Panc1 (cell line): ENCODE data around the gene NPL. TPM values are rescaled to one million over a fixed set of nuclear protein-coding genes. Genes with fewer than 3 reads are reported as not detected.

Experiments used
- ATAC-seq: fragments of 200-7000 bp; cut with Tn5 transposase; 2 replicates; pipeline ENCODE4 v1.9.1; 2020; ENCODE audit warnings: mild to moderate bottlenecking, moderate library complexity
- BruUV-seq: library from RNA; stranded (reverse); fragments of 400-500 nt; replicated peaks from 2 replicates; lab custom pipeline; 2021; lab: Mats Ljungman, UMichigan
- CTCF ChIA-PET: fragments of 300-600 bp; sonication (Branson Sonifier 250); formaldehyde crosslinking; loops from one replicate; lab custom pipeline; 2022; ENCODE audit warnings: antibody characterized with exemption; lab: Charles Lee
- POLR2A ChIA-PET: fragments of 300-600 bp; sonication (Branson Sonifier 250); formaldehyde crosslinking; loops from one replicate; lab custom pipeline; 2022; ENCODE audit warnings: antibody characterized with exemption; lab: Charles Lee
- DNase-seq: peaks from one replicate; pipeline ENCODE4 v3.0.0-alpha.2; 2010; ENCODE audit warnings: low read depth, low spot score
- H3K27ac ChIP-seq: 2 replicates; pipeline ENCODE4 v1.5.1; 2011; ENCODE audit warnings: mild to moderate bottlenecking, low read length, inconsistent platforms
- H3K27me3 ChIP-seq: fragments of 200-500 bp; sonication (Bioruptor generic); 2 replicates; pipeline ENCODE4 v1.6.0; 2014; ENCODE audit warnings: low read length, inconsistent platforms; ENCODE audit not compliant: control insufficient read depth, insufficient read depth
- H3K36me3 ChIP-seq: fragments of 200-500 bp; sonication (Bioruptor generic); 2 replicates; pipeline ENCODE4 v1.5.1; 2014; ENCODE audit warnings: inconsistent platforms, mild to moderate bottlenecking, low read length, moderate library complexity; ENCODE audit not compliant: control insufficient read depth, insufficient read depth
- H3K4me1 ChIP-seq: 2 replicates; pipeline ENCODE4 v1.5.1; 2011; ENCODE audit warnings: inconsistent platforms, mild to moderate bottlenecking, low read length, moderate library complexity; ENCODE audit not compliant: control insufficient read depth, insufficient read depth
- H3K4me3 ChIP-seq, 2 experiments: 2 replicates each; pipeline ENCODE4 v1.5.1; 2011 to 2012; ENCODE audit warnings: low read depth in 2 of 2, low read length in 2 of 2, mild to moderate bottlenecking in 2 of 2, inconsistent platforms in 1 of 2, moderate library complexity in 1 of 2
- H3K9me3 ChIP-seq: fragments of 200-500 bp; sonication (Bioruptor generic); 2 replicates; pipeline ENCODE4 v1.5.1; 2014; ENCODE audit warnings: low read depth, mild to moderate bottlenecking, inconsistent platforms, low read length, moderate library complexity; ENCODE audit not compliant: control insufficient read depth, insufficient read depth
- POLR2AphosphoS5 ChIP-seq: IDR thresholded peaks from 2 replicates; pipeline ENCODE4 v1.6.1; 2012; ENCODE audit warnings: mild to moderate bottlenecking, low read depth, low read length, moderate library complexity
- SIN3A ChIP-seq: IDR thresholded peaks from 2 replicates; pipeline ENCODE4 v1.6.1; 2012; ENCODE audit warnings: low read depth, mild to moderate bottlenecking, low read length, moderate library complexity, borderline replicate concordance; ENCODE audit not compliant: insufficient read depth
- TCF7L2 ChIP-seq: IDR thresholded peaks from 2 replicates; pipeline ENCODE4 v1.6.1; 2011; ENCODE audit warnings: mild to moderate bottlenecking, low read depth, low read length, inconsistent platforms
- in situ Hi-C: cut with HindIII; loops from 2 replicates; pipeline ENCODE4 v1.10.0; 2016; ENCODE audit warnings: low sequenced_read_pairs, low pct_unique_long_range_greater_than_20kb
- intact Hi-C: fragments of 100-400 bp; cut with micrococcal nuclease; formaldehyde crosslinking; loops from one replicate; pipeline ENCODE4 v1.10.0; 2022; ENCODE audit not compliant: unreplicated experiment
- total RNA-seq: library from RNA; stranded (reverse); gene quantifications from one replicate; pipeline ENCODE4 v1.2.1, GENCODE V29; 2021; ENCODE audit not compliant: unreplicated experiment
- TF ChIP-seq, protein P1 (sequence below): fragments of 450-650 bp; IDR thresholded peaks from 2 replicates; pipeline ENCODE4 v1.5.1; 2017; ENCODE audit warnings: mild to moderate bottlenecking
- TF ChIP-seq, protein P2 (sequence below), 2 experiments: IDR thresholded peaks; 2 replicates each; pipeline ENCODE4 v1.6.1; 2011 to 2012; ENCODE audit warnings: low read depth in 2 of 2, control low read depth in 1 of 2, low read length in 1 of 2, mild to moderate bottlenecking in 1 of 2, moderate library complexity in 1 of 2; ENCODE audit not compliant: insufficient read depth in 1 of 2

The NPL gene
- total RNA-seq, 1 experiment from 2014 or later: 0.90 TPM

DNA sequence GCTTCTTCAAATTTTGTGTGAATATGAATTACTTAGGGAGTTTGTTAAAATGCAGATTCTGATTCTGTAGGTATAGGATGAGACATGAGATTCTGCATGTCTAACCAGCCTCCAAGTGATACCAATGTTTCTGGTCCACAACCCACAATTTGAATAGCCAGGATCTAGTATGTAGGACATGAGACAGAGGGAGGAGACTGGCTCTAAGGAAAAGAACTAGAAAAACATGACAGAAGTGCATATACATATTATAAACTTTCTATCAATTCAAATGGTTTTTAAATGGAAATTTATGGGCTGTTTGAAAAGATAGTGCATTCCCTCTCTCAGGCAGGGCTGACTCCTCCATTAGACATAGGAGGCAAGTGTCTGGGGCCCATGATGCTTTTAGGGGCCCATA, 33.9 kb upstream of the NPL start:
- H3K9me3 ChIP-seq: no peaks in the 10 kb centered on the region
- DNase-seq (no peak), ATAC-seq (no peak)
- ChIA-PET CTCF (no interaction called here), POLR2A (no interaction called here)
- H3K27me3 ChIP-seq: peaks cover 2% of the 10 kb centered on the region; the same call in 1 of the 2 replicates
- no TSS peak for BruUV-seq
- intact Hi-C loops: no loop called here
- in situ Hi-C loops: no loop called here
- H3K4me1 ChIP-seq: no peaks in the 10 kb centered on the region
- no peaks in the 10 kb centered on the region for H3K36me3 ChIP-seq
- no peak overlapping the region for H3K27ac ChIP-seq
- no peak overlapping the region for H3K4me3 ChIP-seq
- TF ChIP-seq, protein P1, sequence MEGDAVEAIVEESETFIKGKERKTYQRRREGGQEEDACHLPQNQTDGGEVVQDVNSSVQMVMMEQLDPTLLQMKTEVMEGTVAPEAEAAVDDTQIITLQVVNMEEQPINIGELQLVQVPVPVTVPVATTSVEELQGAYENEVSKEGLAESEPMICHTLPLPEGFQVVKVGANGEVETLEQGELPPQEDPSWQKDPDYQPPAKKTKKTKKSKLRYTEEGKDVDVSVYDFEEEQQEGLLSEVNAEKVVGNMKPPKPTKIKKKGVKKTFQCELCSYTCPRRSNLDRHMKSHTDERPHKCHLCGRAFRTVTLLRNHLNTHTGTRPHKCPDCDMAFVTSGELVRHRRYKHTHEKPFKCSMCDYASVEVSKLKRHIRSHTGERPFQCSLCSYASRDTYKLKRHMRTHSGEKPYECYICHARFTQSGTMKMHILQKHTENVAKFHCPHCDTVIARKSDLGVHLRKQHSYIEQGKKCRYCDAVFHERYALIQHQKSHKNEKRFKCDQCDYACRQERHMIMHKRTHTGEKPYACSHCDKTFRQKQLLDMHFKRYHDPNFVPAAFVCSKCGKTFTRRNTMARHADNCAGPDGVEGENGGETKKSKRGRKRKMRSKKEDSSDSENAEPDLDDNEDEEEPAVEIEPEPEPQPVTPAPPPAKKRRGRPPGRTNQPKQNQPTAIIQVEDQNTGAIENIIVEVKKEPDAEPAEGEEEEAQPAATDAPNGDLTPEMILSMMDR: no peak
- no peak for TF ChIP-seq POLR2AphosphoS5
- no peak for TF ChIP-seq SIN3A

DNA sequence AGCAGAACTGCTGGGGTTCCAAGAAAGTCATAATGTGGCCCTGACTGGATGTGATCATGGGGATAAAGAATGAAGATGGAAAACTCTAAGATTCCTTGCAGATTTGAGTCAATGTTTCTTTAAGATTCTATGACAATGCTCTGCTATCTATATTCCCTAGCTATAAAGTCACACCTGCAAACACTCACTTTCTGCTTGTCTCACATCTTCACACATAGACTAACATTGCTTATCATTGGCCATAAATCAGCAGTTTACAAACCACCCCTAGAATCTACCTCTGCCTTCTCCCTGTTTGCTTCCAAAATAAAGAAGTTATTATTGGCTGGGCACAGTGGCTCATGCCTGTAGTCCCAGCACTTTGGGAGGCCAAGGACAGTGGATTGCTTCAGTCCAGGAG, 33.1 kb upstream of the NPL start:
- Histone ChIP-seq H3K9me3 (no peaks in the 10 kb centered on the region), H3K36me3 (no peaks in the 10 kb centered on the region), H3K27ac (no peak overlapping the region), H3K4me1 (no peaks in the 10 kb centered on the region), H3K4me3 (no peak overlapping the region), H3K27me3 (no peaks in the 10 kb centered on the region)
- ChIA-PET POLR2A (no interaction called here), CTCF (interaction anchor here (0.6 kb wide), 1 partner anchor 155 kb away, joined by 3 read pairs; no protein-coding TSS in a partner anchor)
- in situ Hi-C loops (no loop called here), intact Hi-C loops (no loop called here)
- TF ChIP-seq, protein P1: no peak
- TF ChIP-seq POLR2AphosphoS5 (no peak), TCF7L2 (no peak)
- no peak for DNase-seq
- no TSS peak for BruUV-seq
- ATAC-seq: no peak

DNA sequence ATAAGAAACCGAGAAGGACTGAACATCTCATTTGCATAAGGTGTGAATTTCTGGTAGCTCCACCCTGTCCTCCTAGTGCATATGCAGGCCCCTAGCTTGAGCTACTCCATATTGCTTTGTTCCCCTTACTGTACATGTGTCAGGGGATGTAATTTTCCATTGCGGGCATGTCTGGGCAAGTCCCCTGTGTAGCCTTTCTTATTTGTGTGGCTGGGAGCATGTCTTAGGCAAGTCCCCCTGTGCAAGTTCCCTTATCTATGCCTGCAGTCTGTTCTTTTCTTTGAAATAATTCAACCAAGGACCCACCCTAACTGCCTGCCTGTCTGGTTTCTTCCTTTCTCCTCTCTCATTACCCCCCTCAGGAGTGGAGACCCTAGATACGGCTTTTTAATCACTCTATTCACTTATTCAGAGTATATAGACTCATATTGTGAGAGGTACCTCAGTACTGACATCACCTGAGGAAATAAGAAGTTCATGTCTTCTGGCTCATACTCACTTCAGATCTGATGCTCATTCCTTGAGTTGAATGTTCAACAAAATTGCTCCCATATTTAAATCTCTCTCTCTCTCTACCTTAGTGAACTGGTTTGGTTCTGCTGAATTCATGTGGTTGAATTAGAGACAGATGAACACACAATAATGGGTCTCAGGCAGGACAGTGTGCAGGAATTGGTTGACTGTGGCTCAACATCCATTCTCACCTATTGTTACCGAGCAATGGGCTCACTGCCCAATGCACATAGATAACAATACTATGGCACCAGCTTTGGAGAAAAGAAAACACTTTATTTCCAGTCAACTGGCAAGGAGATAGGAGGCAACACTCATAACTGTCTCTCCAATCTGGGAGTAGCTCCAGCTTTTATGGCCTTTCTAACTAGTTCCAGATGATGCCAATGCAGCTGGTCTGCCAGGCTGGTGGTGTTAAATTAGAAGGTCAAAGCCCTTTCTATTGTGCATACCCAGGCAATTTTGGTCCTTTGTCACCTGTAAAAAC, 27.9 kb upstream of the NPL start:
- no TSS peak for BruUV-seq
- Histone ChIP-seq H3K36me3 (no peaks in the 10 kb centered on the region), H3K4me1 (no peaks in the 10 kb centered on the region), H3K9me3 (no peaks in the 10 kb centered on the region), H3K4me3 (no peak overlapping the region), H3K27me3 (no peaks in the 10 kb centered on the region), H3K27ac (no peak overlapping the region)
- TF ChIP-seq TCF7L2 (no peak), POLR2AphosphoS5 (no peak), SIN3A (no peak)
- TF ChIP-seq, protein P1: no peak
- TF ChIP-seq, protein P2, sequence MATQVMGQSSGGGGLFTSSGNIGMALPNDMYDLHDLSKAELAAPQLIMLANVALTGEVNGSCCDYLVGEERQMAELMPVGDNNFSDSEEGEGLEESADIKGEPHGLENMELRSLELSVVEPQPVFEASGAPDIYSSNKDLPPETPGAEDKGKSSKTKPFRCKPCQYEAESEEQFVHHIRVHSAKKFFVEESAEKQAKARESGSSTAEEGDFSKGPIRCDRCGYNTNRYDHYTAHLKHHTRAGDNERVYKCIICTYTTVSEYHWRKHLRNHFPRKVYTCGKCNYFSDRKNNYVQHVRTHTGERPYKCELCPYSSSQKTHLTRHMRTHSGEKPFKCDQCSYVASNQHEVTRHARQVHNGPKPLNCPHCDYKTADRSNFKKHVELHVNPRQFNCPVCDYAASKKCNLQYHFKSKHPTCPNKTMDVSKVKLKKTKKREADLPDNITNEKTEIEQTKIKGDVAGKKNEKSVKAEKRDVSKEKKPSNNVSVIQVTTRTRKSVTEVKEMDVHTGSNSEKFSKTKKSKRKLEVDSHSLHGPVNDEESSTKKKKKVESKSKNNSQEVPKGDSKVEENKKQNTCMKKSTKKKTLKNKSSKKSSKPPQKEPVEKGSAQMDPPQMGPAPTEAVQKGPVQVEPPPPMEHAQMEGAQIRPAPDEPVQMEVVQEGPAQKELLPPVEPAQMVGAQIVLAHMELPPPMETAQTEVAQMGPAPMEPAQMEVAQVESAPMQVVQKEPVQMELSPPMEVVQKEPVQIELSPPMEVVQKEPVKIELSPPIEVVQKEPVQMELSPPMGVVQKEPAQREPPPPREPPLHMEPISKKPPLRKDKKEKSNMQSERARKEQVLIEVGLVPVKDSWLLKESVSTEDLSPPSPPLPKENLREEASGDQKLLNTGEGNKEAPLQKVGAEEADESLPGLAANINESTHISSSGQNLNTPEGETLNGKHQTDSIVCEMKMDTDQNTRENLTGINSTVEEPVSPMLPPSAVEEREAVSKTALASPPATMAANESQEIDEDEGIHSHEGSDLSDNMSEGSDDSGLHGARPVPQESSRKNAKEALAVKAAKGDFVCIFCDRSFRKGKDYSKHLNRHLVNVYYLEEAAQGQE (IDR thresholded peaks at IDR 0.05; ENCODE audit: insufficient read depth in 1 of 2, low read depth in 2 of 2, low read length in 1 of 2): no peak
- ChIA-PET CTCF (no interaction called here), POLR2A (no interaction called here)
- intact Hi-C loops (no loop called here), in situ Hi-C loops (no loop called here)
- ATAC-seq (no peak), DNase-seq (no peak)
